ENCODE results near the gene RNASE4. TPM values are rescaled to one million over a fixed set of nuclear protein-coding genes. Genes with fewer than 3 reads are reported as not detected.
"Not testable (repeated sequence)": the region's sequence is repeated elsewhere in the genome, so short reads cannot be mapped to it uniquely, and the experiment has no call there.

Gene RNASE4
- total RNA-seq, 1 experiment from 2014 or later = 3.3 TPM

DNA sequence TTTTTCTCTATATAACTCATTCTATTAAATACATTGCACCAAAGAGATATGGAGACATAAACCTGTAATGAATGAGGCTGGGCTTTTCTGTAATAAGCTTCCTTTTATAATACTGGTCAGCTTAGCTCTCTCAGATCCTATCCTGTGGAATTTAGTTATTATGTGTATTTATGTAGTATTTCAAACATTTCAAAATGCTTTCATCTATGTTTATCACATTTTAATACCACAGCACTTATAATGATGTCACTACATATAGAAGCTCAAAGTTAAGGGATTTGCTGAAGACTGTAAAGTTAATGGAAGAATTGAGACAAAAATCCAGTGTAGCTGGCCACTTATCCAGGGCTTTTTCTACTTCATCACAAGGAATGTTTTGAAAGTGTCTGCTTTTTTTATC is 15.6 kb downstream of the RNASE4 start:
- H3K27ac ChIP-seq (ENCODE audit: low read length) = no peak overlapping the region
- no peak for ATAC-seq
- H3K4me1 ChIP-seq (ENCODE audit: control insufficient read depth, insufficient read depth, low read length) = no peaks in the 10 kb centered on the region; the same call in 1 of the 2 replicates
- intact Hi-C loops (cut with micrococcal nuclease; ENCODE audit: unreplicated experiment) (loop anchor here (5.0 kb wide), 1 partner anchor 272 kb away; no protein-coding TSS in a partner anchor), in situ Hi-C loops (cut with HindIII; ENCODE audit: low pct_unique_long_range_greater_than_20kb, low sequenced_read_pairs) (no loop called here)
- H3K9me3 ChIP-seq (ENCODE audit: control insufficient read depth, insufficient read depth, low read depth, low read length) = no peaks in the 10 kb centered on the region
- TF ChIP-seq SIN3A (IDR thresholded peaks at IDR 0.05; ENCODE audit: borderline replicate concordance, insufficient read depth, low read depth, low read length) = no peak
- TF ChIP-seq, protein P1, sequence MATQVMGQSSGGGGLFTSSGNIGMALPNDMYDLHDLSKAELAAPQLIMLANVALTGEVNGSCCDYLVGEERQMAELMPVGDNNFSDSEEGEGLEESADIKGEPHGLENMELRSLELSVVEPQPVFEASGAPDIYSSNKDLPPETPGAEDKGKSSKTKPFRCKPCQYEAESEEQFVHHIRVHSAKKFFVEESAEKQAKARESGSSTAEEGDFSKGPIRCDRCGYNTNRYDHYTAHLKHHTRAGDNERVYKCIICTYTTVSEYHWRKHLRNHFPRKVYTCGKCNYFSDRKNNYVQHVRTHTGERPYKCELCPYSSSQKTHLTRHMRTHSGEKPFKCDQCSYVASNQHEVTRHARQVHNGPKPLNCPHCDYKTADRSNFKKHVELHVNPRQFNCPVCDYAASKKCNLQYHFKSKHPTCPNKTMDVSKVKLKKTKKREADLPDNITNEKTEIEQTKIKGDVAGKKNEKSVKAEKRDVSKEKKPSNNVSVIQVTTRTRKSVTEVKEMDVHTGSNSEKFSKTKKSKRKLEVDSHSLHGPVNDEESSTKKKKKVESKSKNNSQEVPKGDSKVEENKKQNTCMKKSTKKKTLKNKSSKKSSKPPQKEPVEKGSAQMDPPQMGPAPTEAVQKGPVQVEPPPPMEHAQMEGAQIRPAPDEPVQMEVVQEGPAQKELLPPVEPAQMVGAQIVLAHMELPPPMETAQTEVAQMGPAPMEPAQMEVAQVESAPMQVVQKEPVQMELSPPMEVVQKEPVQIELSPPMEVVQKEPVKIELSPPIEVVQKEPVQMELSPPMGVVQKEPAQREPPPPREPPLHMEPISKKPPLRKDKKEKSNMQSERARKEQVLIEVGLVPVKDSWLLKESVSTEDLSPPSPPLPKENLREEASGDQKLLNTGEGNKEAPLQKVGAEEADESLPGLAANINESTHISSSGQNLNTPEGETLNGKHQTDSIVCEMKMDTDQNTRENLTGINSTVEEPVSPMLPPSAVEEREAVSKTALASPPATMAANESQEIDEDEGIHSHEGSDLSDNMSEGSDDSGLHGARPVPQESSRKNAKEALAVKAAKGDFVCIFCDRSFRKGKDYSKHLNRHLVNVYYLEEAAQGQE (IDR thresholded peaks at IDR 0.05; ENCODE audit: insufficient read depth in 1 of 2, low read depth in 2 of 2, low read length in 1 of 2) = no peak
- TF ChIP-seq, protein P2, sequence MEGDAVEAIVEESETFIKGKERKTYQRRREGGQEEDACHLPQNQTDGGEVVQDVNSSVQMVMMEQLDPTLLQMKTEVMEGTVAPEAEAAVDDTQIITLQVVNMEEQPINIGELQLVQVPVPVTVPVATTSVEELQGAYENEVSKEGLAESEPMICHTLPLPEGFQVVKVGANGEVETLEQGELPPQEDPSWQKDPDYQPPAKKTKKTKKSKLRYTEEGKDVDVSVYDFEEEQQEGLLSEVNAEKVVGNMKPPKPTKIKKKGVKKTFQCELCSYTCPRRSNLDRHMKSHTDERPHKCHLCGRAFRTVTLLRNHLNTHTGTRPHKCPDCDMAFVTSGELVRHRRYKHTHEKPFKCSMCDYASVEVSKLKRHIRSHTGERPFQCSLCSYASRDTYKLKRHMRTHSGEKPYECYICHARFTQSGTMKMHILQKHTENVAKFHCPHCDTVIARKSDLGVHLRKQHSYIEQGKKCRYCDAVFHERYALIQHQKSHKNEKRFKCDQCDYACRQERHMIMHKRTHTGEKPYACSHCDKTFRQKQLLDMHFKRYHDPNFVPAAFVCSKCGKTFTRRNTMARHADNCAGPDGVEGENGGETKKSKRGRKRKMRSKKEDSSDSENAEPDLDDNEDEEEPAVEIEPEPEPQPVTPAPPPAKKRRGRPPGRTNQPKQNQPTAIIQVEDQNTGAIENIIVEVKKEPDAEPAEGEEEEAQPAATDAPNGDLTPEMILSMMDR (IDR thresholded peaks at IDR 0.05) = no peak
- TF ChIP-seq TCF7L2 (IDR thresholded peaks at IDR 0.05; ENCODE audit: low read depth, low read length) = no peak
- no peak for TF ChIP-seq POLR2AphosphoS5 (IDR thresholded peaks at IDR 0.05; ENCODE audit: low read depth, low read length)
- H3K27me3 ChIP-seq (ENCODE audit: control insufficient read depth, insufficient read depth, low read length) = no peaks in the 10 kb centered on the region
- no peak overlapping the region for H3K4me3 ChIP-seq (ENCODE audit: low read depth in 2 of 2, low read length in 2 of 2)
- BruUV-seq (replicated peaks) = no TSS peak
- CTCF ChIA-PET = interaction anchor here (1.4 kb wide), 1 partner anchor 155 kb away, joined by 3 read pairs; no protein-coding TSS in a partner anchor
- no peak for DNase-seq (ENCODE audit: low read depth, low spot score)
- no peaks in the 10 kb centered on the region for H3K36me3 ChIP-seq (ENCODE audit: control insufficient read depth, insufficient read depth, low read length)
- POLR2A ChIA-PET = interaction anchor here (0.5 kb wide), 1 partner anchor 357 kb away, joined by 6 read pairs; no protein-coding TSS in a partner anchor

DNA sequence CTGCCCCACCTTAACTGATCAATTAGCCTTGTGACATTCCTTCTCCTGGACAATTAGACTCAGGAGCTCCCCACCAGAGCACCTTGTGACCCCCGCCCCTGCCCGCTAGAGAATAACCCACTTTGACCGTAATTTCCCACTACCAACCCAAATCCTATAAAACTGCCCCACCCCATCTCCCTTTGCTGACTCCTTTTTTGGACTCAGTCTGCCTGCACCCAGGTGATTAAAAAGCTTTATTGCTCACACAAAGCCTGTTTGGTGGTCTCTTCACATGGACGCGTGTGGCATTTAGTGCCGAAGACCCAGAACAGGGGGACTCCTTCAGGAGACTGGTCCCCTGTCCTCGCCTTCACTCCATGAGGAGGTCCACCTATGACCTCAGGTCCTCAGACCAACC is 16.6 kb downstream of the RNASE4 start:
- ATAC-seq; H3K9me3 ChIP-seq (ENCODE audit: control insufficient read depth, insufficient read depth, low read depth, low read length); intact Hi-C loops (cut with micrococcal nuclease; ENCODE audit: unreplicated experiment); H3K36me3 ChIP-seq (ENCODE audit: control insufficient read depth, insufficient read depth, low read length); H3K4me1 ChIP-seq (ENCODE audit: control insufficient read depth, insufficient read depth, low read length); BruUV-seq (replicated peaks); POLR2A ChIA-PET; in situ Hi-C loops (cut with HindIII; ENCODE audit: low pct_unique_long_range_greater_than_20kb, low sequenced_read_pairs); H3K27me3 ChIP-seq (ENCODE audit: control insufficient read depth, insufficient read depth, low read length); H3K27ac ChIP-seq (ENCODE audit: low read length); H3K4me3 ChIP-seq (ENCODE audit: low read depth in 2 of 2, low read length in 2 of 2); DNase-seq (ENCODE audit: low read depth, low spot score): not testable (repeated sequence)
- CTCF ChIA-PET = interaction anchor here (0.7 kb wide), 1 partner anchor 169 kb away, joined by 3 read pairs; no protein-coding TSS in a partner anchor

DNA sequence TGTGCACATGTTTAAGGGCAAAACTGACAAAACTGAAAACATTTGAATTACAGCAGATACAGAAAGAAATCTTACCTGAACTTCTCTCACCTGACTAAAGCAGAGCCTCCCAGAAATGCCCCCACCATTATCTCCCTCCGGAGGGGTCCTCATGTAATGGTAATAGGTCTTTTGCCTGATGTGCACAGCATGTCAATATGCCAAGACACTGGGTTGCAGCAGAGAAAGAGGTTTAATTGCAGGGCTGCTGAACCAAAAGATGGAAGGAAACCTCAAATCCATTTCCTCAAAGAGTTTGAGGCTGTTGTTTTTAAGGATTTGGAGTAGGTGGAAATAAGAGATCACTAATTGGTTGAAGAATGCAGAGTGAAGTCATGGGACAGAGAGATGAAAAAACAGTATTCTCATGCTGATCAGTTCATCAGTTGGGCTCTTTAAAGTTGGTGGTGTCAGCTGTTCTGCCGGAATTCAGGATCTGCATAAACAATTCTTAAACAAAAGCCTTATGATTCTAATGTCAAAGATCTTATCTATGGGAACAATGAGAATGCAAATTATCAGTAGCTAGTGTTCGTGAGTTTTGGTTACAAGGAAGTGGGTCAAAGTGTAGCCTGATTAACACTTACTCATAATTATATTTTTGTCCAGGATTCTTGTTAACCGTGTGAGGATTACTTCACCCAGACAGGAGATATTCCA is 22.4 kb downstream of the RNASE4 start:
- CTCF ChIA-PET = no interaction called here
- no TSS peak for BruUV-seq (replicated peaks)

More for the DNA sequence above, 22.4 kb downstream of the RNASE4 start:
- no peaks in the 10 kb centered on the region for H3K4me1 ChIP-seq (ENCODE audit: control insufficient read depth, insufficient read depth, low read length)
- POLR2A ChIA-PET = no interaction called here
- H3K27ac ChIP-seq (ENCODE audit: low read length) = no peak overlapping the region
- ATAC-seq (no peak), DNase-seq (ENCODE audit: low read depth, low spot score) (no peak)
- no peak for TF ChIP-seq SIN3A (IDR thresholded peaks at IDR 0.05; ENCODE audit: borderline replicate concordance, insufficient read depth, low read depth, low read length)
- TF ChIP-seq, protein P1 (IDR thresholded peaks at IDR 0.05; ENCODE audit: insufficient read depth in 1 of 2, low read depth in 2 of 2, low read length in 1 of 2) = no peak
- TF ChIP-seq, protein P2 (IDR thresholded peaks at IDR 0.05) = no peak
- intact Hi-C loops (cut with micrococcal nuclease; ENCODE audit: unreplicated experiment) (no loop called here), in situ Hi-C loops (cut with HindIII; ENCODE audit: low pct_unique_long_range_greater_than_20kb, low sequenced_read_pairs) (no loop called here)
- H3K9me3 ChIP-seq (ENCODE audit: control insufficient read depth, insufficient read depth, low read depth, low read length) = no peaks in the 10 kb centered on the region
- peaks cover 4% of the 10 kb centered on the region for H3K27me3 ChIP-seq (ENCODE audit: control insufficient read depth, insufficient read depth, low read length)
- H3K4me3 ChIP-seq (ENCODE audit: low read depth in 2 of 2, low read length in 2 of 2) = no peak overlapping the region
- no peaks in the 10 kb centered on the region for H3K36me3 ChIP-seq (ENCODE audit: control insufficient read depth, insufficient read depth, low read length)

Measured in Panc1 (cell line).